Measurements from ENCODE around the gene TRAF3.
"Not testable (repeated sequence)": the region's sequence is repeated elsewhere in the genome, so short reads cannot be mapped to it uniquely, and the experiment has no call there.

TRAF3 gene

DNA sequence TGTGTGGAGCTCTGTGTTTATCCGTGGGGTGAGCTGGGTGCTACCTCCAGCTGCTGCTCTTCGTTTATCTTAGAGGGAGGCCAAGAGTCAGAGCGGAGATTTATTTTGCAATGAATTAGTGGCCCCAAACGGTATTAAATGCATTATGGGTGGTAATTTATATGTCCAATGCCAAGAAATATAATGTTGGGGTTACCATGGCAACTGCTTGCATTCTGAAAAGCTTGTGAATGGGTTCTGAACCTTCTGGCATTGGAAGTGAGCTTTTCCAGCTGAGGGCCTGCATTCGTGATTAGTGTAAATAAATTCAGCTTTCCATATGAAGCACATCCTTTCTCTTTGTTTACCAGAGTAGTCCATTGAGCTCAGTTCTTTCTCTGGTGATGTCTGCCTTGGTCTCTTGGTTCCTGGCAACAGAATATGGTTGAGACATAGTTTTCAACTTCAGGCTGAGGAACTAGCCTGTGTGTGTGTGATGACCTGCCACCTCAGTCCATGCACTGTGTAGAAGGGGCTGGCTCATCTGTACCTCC lies 51.8 kb downstream of the TRAF3 start:
- DNase-seq (ENCODE audit: low spot score): no peak

DNA sequence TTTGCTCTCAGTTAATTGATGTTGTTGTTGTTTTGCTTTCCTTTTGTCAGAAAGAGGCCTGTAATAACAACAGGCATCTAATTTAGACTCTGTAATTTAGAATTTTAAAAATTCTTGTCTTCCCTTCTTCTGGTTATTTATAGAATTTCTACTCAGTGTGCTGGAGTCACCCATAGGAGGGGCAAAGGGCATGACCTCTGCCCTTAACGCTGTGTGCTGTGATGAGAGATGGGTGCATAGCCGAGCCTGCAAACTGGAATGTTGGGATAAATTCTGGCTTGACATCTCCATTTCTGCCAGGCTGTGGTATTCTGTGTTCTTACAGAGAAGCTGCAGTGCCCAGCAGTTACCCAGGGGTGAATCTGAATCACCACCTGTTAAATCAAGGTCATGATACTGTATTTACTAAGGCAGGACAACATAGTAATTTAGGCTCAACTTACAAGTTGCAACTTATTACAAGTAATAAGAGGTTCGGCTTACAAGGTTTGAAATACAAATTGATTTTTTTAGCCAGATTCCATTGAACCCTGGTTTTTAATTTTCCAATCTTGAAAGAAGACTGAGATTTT lies 53.3 kb downstream of the TRAF3 start:
- peak; percentile 42 for DNase-seq (ENCODE audit: low spot score)

DNA sequence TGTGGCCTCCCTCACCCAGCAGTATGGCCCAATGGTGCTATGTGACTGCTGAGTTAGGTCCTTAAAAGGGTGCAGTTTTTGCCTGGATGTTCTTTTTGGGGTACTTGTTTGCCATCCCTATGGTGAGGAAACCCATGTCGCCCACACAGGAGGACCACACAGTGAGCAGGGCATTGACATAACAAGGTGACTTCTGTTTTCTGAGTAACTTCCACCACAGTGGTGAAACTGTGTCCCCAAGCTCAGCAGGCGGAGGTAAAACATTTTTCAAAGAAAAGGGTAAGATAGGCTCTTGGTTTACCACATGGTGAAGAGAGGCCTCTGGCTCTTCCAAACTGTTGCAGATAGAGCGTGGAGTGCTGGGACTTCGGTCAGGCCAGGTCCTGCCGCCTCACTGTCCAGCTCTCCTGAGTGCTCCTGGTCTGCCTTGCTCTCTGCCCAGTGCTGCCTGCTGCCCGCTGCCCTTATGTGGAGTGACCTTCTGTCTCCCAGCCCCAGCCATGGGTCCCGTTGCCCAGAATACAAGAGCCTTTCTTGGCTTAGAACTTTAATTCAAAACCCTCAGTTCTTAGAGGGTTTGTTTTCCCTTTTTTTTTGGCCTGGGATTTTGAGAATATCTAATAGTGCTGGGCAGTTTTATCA lies 54.0 kb downstream of the TRAF3 start:
- DNase-seq (ENCODE audit: low spot score): no peak

DNA sequence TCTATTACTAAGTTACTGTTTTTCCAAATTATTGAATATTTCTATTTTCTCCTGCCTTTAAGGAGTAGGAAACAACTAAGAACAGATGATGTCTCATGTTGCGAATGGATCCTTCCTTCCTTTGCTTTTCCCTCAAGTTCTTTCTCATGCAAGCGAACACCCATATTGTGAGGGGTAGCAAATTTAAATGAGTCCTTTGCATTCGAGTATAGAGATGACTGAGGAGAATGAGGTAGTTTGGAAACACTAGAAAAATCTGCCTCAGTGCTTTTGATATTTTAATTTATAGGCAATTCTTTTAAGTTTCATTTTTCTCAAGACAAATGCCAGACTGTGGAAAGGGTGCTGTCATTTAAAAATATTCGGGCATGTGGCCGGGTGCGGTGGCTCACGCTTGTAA lies 56.1 kb downstream of the TRAF3 start:
- DNase-seq (ENCODE audit: low spot score): no peak

- no peak for DNase-seq (ENCODE audit: low spot score)
These were observed 56.7 kb downstream of the TRAF3 start for GRCh38 chr14:102833991-102834390.

GRCh38 chr14:102835959-102836358 lies 58.7 kb downstream of the TRAF3 start:
- DNase-seq (ENCODE audit: low spot score): no peak

DNA sequence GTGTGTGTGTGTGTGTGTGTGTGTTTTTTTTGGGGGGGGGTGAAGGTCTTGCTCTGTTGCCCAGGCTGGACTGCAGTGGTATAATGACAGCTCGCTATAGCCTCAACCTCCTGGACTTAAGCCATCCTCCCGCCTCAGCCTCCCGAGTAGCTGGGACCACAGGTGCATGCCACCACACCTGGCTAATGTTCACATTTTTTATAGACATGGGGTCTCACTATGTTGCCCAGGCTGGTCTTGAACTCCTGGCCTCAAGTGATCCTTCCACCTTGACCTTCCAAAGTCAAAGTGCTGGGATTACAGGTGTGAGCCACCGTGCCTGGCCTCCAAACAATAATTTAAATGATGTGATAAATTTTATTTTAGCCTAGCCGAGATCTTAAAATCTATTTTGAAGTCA lies 59.9 kb downstream of the TRAF3 start:
- not testable (repeated sequence) for DNase-seq (ENCODE audit: low spot score)

- DNase-seq (ENCODE audit: low spot score): no peak
These were observed 61.3 kb downstream of the TRAF3 start for GRCh38 chr14:102838501-102838900.

- no peak for DNase-seq (ENCODE audit: low spot score)
These were observed 62.9 kb downstream of the TRAF3 start for GRCh38 chr14:102840115-102840514.

DNA sequence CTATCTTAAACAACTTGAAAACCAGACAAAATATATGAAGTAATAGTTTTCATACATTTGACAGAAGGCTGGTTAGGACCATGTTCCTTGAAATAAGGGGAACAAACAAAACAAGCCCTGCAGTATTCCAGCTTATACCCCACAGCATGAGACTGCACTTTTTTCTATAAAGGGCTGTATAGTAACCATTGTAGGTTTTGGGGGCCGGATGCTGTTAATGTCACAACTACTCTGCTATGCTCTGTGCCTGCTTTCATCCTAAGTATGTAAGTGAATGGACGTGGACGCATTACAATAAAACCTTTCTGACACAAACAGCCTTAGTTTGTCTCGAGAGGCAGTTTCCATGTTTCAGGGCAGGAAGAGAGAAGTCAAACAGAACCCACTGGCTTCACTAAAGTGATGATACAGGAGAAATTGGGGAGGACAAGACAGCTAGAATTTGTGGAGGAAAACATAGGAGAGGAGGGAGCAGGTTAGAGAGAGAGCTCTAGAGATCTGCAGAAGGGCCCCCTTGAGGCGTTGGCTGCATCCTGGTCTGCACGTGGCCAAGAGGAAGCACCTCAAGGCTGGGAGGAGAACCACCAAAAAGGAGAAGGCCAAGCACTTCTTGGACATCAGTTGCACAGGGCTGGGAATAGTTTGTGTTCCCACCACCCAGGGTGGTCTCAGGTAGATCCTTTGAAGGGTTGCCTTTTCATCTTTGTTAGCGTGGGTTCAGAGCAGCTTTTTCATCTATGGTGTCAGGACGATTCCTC lies 63.7 kb downstream of the TRAF3 start:
- DNase-seq (ENCODE audit: low spot score): no peak

GRCh38 chr14:102848830-102849525 lies 71.7 kb downstream of the TRAF3 start:
- DNase-seq (ENCODE audit: low spot score): no peak

DNA sequence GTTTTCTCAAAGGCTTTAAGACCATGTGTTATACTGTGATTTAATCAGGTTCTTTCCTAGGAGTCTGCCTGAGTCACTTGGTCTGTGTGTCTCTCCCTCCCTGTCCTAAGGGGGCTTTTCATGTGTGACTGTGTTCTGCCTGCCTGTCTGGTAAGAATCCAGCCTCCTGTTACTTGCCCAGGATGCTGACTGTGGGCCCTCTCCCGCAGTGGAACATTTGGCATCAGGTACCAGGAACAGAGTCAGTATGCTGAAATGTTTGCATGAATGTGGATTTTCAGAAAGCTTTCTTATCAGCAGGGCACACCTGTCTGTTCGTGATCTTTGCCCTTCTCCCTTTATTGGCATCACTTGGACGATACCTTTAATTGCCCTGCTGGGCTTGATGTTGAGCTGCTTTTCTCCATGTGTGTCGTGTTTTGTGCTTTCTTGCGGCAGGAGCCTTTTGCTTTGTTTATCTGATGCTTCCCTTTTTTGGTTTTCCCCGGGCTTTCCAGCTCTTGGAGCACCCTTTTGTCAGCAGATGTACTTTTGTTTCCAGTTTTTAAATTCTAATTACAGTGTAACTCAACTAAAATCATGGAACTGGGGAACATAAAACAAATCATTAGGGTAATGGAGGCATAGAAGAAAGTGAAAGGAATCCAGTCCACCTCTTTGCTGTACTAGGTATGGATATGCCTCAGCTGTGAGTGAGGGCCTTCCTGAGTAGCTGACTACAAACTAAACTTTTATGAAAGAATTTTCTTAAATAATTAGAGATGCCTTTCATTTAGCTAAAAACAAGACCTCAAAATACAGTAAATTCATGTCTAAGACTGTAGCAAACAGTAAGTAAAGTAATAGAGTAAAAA lies 72.5 kb downstream of the TRAF3 start:
- no peak for DNase-seq (ENCODE audit: low spot score)

DNA sequence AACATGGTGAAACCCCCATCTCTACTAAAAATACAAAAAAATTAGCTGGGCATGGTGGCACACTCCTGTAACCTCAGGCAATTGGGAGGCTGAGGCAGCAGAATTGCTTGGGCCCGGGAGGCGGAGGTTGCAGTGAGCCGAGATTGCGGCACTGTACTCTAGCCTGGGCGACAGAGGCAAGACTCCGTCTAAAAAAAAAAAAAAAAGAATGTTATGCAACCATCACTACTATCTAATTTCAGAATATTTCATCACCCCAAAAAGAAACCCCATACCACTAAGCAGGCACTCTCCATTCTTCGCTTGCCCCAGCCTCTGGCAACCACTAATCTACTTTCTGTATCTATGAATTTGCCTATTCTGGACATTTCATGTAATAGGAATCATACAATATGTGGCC lies 76.4 kb downstream of the TRAF3 start:
- DNase-seq (ENCODE audit: low spot score): no peak

DNA sequence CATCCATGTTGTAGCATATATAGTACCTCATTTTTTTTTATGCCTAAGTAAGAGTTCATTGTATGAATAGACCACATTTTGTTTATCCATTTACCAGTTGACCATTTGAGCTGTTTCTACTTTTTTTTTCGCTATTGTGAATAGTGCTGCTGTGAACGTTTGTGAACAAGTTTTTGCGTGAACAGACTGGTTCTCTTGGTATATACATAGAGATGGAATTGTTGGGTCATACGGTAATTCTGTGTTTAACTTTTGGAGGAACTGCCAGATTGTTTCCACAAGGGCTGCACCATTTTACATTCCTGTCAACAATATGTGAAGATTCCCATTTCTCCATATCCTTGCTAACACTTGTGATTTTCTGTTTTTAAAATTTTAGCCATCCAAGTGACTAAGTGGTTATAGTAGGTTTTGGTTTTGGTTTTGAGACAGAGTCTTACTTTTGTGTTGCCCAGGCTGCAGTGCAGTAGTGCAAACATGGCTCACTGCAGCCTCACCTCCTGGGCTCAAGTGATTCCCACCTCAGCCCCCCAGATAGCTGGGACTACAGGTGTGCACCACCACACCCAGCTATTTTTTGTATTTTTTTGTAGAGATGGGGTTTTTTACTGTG lies 76.9 kb downstream of the TRAF3 start:
- no peak for DNase-seq (ENCODE audit: low spot score)

GRCh38 chr14:102856179-102856578 lies 78.9 kb downstream of the TRAF3 start:
- no peak for DNase-seq (ENCODE audit: low spot score)

GRCh38 chr14:102857444-102857843 lies 80.2 kb downstream of the TRAF3 start:
- no peak for DNase-seq (ENCODE audit: low spot score)

DNA sequence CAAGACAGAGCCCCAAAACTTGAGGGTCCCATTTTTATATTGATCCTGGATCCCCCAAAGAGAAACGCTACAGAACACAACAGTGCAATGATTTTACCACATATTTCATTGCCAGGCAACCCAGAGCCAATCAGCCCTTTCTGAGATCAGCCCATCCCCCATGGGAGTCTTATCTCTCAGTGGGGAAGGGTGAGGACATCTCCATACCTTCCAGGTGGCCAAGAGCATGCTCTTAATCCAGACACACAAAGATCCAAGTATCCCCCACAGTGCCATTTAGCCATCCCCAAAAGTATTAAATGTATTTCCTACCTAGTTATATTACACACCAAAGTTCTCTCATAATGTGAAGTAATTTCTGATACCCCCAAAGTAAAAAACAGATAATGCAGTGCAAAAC lies 82.7 kb downstream of the TRAF3 start:
- DNase-seq (ENCODE audit: low spot score): no peak

DNA sequence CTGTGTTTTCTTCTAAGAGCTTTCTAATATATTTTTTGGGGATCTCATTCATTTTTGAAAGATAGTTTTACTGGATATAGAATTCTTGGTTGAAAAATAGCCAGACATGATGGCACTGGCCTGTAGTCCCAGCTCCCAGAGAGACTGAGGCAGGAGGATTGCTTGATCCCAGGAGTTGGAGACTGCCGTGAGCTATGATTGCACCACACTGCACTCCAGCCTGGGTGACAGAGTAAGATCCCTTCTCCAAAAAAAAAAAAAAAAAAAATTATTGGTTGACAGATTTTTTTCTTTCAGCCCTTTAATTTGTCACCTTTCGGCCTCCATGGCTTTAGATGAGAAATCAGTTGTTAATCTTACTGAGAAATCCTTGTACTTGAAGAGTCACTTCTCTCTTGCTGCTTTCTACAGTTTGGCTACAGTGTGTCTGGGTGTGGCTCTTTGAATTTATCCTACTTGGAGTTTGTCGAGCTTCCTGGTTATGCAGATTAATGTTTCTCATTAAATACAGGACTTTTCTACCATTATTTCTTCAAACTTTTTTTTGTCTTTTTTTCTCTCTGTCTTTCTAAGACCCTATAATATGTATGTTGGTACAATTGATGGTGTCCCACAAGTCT lies 85.0 kb downstream of the TRAF3 start:
- DNase-seq (ENCODE audit: low spot score): no peak

GRCh38 chr14:102863381-102863780 lies 86.1 kb downstream of the TRAF3 start:
- no peak for DNase-seq (ENCODE audit: low spot score)

GRCh38 chr14:102865916-102866315 lies 88.7 kb downstream of the TRAF3 start:
- DNase-seq (ENCODE audit: low spot score): not testable (repeated sequence)

All from HuH-7.5 (cell line).